DLD1 (cell line): Measurements from ENCODE around the gene MIP.
"Not testable (repeated sequence)": the region's sequence is repeated elsewhere in the genome, so short reads cannot be mapped to it uniquely, and the experiment has no call there.

Experiments
- in situ Hi-C: cut with HindIII; loops from 2 replicates; pipeline ENCODE4 v1.10.0; 2017; ENCODE audit warnings: low sequenced_read_pairs

MIP gene

DNA sequence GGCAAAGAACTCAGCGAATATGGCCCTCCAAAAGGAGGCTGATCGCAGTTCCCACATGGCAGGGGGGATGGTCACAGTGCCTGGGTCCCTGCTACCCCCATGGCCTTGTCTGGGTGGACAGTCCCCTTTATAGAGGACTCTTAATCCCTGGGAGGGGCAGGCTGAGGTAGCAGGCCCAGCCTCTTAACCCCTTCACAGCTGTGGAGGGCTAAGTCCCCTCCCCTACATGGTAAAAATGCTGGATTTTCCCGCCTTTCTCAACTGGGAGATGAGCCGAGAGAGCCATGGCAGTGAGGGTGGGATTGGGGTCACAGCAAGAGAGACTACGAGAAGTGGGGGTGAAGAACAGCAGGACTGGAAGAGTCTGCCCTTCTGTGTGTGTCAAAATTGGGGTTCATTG is at the start of gene MIP:
Gene MIP (minus strand): TSS at position 101 of the 400 bp plus-strand sequence. CDS start 44 bp downstream, at position 57.
- in situ Hi-C loops: loop anchor here (25.0 kb wide), 1 partner anchor 267 kb away; the partner anchor contains the start of gene SMARCC2

- in situ Hi-C loops: loop anchor here (25.0 kb wide), 1 partner anchor 112 kb away; no protein-coding TSS in a partner anchor
These were observed 45.4 kb upstream of the MIP start for GRCh38 chr12:56499879-56500278.

DNA sequence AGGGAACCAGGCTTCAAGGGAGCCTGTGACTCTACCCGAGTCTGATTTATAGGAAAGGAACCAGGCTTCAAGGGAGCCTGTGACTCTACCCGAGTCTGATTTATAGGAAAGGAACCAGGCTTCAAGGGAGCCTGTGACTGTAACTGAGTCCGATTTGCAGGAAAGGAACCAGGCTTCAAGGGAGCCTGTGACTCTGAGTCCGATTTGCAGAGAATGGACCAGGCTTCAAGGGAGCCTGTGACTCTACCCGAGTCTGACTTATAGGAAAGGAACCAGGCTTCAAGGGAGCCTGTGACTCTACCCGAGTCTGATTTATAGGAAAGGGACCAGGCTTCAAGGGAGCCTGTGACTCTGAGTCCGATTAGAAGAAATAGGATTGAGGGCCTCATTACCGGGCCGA is 45.0 kb upstream of the MIP start:
- in situ Hi-C loops: not testable (repeated sequence)

DNA sequence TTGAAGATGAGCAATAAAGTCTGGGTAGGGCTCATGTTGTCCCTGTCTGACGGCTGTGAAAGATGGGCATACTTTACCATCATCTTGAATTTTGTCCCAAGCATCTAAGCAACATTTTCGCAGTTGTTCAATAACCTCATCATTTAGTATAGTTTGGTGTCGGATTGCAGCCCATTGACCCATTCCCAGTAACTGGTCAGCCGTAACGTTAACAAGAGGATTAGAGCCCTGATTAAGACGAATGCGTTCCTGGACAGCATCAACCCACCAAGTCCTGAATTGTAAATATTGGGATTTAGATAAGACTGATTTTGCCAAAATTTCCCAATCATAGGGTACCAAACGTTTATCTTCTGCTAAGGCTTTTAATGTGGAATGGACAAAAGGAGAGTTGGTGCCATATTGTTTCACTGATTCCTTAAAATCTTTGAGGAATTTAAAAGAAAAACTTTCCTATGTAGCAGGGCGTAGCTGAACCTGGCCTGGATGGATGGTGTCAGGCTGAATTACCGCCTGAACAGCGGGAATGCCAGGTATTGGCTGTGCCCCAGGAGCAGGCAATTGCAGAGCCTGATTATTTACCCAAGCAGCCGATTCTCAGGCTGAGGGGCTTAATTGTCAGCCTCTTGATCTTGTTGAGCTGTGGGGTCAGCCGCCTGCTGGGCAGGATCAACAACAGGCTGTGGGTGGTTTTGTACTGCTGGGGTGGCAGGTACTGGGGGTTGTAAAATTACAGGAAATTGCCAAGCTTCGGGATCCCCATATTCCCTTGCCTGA is 43.9 kb upstream of the MIP start:
- in situ Hi-C loops: not testable (repeated sequence)

GRCh38 chr12:56496704-56497103 is 42.2 kb upstream of the MIP start:
- in situ Hi-C loops: not testable (repeated sequence)

DNA sequence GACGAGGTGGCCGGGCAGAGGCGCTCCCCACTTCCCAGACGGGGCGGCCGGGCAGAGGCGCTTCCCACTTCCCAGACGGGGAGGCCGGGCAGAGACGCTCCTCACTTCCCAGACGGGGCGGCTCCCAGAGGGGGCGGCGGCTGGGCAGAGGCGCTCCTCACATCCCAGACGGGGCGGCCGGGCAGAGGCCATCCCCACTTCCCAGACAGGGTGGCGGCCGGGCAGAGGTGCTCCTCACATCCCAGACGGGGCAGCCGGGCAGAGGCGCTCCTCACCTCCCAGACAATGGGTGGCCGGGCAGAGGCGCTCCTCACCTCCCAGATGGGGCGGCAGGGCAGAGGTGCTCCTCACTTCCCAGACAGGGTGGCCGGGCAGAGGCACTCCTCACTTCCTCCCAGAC is 40.0 kb upstream of the MIP start:
- in situ Hi-C loops: not testable (repeated sequence)

DNA sequence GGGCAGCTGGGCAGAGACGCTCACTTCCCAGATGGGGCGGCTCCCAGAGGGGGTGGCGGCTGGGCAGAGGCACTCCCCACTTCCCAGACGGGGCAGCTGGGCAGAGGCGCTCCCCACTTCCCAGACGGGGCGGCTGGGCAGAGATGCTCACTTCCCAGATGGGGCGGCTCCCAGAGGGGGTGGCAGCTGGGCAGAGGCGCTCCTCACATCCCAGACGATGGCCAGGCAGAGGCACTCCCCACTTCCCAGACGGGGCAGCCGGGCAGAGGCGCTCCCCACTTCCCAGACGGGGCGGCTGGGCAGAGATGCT is 39.6 kb upstream of the MIP start:
- in situ Hi-C loops: not testable (repeated sequence)

DNA sequence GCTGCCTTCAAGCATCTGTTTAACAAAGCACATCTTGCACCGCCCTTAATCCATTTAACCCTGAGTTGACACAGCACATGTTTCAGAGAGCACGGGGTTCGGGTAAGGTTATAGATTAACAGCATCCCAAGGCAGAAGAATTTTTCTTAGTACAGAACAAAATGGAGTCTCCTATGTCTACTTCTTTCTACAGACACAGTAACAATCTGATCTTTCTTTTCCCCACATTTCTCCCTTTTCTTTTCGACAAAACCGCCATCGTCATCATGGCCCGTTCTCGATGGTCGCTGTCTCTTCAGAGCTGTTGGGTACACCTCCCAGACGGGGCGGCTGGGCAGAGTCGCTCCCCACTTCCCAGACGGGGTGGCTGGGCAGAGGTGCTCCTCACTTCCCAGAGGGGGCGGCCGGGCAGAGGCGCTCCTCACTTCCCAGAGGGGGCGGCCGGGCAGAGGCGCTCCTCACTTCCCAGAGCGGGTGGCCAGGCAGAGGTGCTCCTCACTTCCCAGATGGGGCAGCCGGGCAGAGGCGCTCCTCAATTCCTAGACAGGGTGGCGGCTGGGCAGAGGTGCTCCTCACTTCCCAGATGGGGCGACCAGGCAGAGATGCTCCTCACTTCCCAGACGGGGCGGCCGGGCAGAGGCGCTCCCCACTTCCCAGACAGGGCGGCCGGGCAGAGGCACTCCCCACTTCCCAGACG is 39.1 kb upstream of the MIP start:
- in situ Hi-C loops: not testable (repeated sequence)

DNA sequence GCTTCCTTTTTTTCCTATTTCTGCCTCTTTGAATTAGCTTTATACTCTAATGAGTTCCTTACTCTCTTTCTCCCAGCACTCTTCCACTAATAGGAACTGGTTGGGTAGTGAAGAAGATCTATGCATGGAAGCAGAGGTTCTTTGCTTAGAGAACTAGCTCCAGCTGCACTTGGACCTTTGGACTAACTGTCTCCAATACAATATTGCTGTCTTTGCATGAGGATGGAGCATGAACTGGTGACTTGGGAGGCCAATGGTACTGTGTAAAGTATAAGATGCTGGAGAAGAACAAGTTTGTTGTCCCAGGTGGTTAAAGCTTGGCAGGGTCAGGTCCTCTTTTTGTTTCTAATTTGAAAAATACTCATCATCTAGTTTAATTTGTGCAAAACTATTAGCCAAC is 35.9 kb upstream of the MIP start:
- in situ Hi-C loops: no loop called here

- in situ Hi-C loops: no loop called here
These were observed 33.8 kb upstream of the MIP start, which contains the start of gene GLS2 for GRCh38 chr12:56488041-56488955. TSS of gene GLS2 (minus strand) at chr12:56488161. CDS start at chr12:56488118, 43 bp downstream.

- in situ Hi-C loops: no loop called here
These were observed 33.1 kb upstream of the MIP start for GRCh38 chr12:56487448-56488040.

DNA sequence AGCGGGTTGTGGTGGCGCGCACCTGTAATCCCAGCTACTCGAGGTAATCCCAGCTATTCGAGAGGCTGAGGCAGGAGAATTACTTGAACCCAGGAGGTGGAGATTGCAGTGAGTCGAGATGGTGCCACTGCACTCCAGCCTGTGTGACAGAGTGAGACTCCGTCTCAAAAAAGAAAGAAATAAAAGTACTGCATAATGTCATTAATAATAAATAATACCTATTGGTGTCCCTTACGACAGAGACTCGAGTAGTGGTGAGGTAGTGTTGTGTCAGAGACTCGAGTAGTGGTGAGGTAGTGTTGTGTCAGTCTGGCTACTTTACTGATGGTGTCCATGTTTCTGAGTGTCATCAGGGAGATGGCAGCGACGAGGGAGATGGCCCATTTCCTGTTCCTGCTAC is 32.2 kb upstream of the MIP start:
- in situ Hi-C loops: no loop called here

DNA sequence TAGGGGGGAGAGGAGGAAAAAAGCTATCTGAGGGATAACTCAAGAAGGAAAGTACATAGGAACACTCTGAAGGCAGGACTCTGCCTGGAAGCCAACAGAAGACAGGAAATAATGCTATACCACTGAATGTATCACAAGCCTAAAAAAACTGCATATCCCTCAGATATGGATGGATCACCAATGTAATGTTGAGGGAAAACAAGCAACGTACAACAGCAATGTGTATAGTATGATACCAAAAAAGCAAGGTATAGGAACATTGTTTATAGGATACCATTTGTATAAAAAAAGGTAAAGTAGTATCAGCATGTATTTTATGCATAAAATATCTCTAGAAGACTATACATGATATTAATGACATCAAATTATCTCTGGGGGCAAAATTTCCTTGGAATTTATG is 30.1 kb upstream of the MIP start:
- in situ Hi-C loops: no loop called here

DNA sequence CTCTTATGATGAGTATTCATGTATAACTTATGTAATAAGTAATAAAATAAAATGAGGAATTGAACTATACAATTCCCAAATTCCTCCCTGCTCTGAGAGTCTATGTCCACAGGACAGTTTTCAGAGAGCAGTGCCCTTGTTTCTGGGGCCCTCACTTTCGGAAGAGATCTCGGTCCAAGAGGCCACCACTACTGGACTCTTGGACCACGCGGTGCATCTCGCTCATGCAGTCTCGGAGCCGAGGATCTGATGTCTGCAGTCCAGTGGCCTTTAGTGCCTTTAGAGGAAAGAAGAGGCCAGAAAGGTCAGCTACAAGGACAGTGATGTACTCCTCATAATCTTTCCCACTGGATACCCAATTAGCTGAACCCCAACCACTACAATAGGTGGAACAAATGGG is 25.2 kb upstream of the MIP start:
- in situ Hi-C loops: no loop called here

DNA sequence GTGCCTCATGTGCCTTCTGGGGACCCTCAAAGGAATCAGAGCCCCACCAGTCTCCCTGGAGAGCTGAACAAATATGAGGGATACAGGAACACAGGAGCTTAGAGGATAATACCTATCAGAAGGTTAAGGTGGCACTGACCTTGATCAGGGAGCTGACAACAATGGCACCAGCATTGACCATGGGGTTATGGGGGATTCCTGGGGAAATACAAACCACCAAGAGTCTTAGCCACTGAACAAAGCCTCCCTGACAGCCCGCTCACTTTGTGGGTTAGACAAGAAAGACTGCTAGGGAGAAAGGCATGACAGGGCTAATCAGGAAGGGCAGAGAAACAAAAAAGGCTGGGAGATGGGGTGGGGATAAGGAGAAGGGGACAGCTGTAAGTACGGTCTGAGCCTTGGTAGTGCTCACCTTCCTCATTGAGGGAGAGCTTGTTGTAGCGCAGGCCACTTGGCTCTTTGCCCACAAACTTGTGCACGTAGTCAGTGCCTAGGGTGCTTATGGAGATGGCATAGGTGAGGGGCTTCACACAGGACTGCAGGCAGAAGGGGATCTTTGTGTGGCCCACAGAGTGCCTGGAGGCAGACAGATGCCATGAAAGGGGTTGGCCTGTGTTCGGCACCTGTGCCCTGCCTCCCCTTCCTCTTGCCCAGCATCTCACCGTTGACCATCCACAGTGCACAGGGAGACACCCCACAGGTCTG is 23.2 kb upstream of the MIP start:
- in situ Hi-C loops: no loop called here

DNA sequence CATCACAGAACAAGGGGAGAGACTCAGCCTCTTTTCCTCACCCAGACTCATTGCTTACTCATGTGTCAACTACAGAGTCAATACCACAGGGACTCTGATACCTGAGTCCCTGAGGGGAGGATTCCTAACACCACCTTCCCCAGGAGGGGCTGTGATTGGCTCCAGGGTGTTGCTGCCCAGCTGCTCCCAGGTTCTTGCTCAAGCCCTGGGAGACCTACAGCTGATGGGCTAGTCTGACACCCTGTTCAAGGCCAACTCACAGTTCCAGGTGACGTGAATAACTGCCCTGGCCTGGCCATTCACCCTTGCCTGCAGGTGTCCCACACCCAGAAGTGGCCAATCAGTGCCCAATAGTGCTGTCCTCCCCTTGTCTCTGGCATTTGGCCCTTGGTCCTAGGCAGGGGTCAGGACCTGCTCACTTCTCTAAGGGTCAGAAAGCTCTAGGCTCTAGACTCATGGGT is 22.5 kb upstream of the MIP start:
- in situ Hi-C loops: no loop called here

GRCh38 chr12:56476143-56476542 is 21.7 kb upstream of the MIP start:
- in situ Hi-C loops: no loop called here

- in situ Hi-C loops: loop anchor here (25.0 kb wide), 1 partner anchor 287 kb away; the partner anchor contains the start of gene SMARCC2
These were observed 19.9 kb upstream of the MIP start for GRCh38 chr12:56474389-56474788.

DNA sequence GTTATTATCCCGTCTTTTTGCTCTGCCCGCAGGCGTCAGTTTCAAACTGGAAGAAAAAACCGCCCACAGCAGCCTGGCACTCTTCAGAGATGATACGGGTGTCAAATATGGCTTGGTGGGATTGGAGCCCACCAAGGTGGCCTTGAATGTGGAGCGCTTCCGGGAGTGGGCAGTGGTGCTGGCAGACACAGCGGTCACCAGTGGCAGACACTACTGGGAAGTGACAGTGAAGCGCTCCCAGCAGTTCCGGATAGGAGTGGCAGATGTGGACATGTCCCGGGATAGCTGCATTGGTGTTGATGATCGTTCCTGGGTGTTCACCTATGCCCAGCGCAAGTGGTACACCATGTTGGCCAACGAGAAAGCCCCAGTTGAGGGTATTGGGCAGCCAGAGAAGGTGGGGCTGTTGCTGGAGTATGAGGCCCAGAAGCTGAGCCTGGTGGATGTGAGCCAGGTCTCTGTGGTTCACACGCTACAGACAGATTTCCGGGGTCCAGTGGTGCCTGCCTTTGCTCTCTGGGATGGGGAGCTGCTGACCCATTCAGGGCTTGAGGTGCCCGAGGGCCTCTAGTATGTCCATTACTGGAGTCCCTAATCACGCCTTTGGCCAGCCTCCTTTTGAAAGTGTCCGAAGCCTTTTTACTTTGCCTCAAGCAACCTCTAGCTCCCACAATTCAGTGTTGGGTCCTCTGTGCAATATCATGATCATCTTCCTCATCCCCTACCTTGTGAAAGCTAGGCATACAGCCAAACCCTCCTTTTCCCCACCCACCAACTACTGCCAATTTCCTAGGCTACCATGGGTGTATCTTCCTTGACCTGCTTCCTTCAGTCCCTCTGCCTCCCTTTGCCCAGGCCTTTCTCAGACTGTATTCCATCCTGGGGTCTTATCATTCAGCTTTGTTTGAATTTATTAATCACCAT is 14.8 kb upstream of the MIP start:
- in situ Hi-C loops: loop anchor here (25.0 kb wide), 1 partner anchor 282 kb away; the partner anchor contains the start of gene SMARCC2
